Medulla oblongata (tissue), 1 donor: ENCODE data around the gene PCIF1.
"Not testable (repeated sequence)": the region's sequence is repeated elsewhere in the genome, so short reads cannot be mapped to it uniquely, and the experiment has no call there.

Source experiments
- DNase-seq: peaks from one replicate; pipeline ENCODE4 v3.0.0-alpha.2; 2015; ENCODE audit errors: extremely low spot score

The PCIF1 gene

GRCh38 chr20:45967551-45968080, 33.1 kb downstream of the PCIF1 start:
- no peak for DNase-seq

- DNase-seq: no peak
Observed at GRCh38 chr20:45968081-45968671, 33.7 kb downstream of the PCIF1 start.

- no peak for DNase-seq
Observed at GRCh38 chr20:45968801-45969711, 34.6 kb downstream of the PCIF1 start.

- DNase-seq: peak; percentile 78
Observed at GRCh38 chr20:45969712-45970634, 35.5 kb downstream of the PCIF1 start.

- DNase-seq: peak; percentile 26
Observed at GRCh38 chr20:45970646-45971424, 36.4 kb downstream of the PCIF1 start.

GRCh38 chr20:45971425-45971674, 36.9 kb downstream of the PCIF1 start:
- DNase-seq: no peak

GRCh38 chr20:45971675-45972499, 37.4 kb downstream of the PCIF1 start, which contains the start of gene ZNF335:
ZNF335 (minus strand) TSS chr20:45972203; CDS start chr20:45971410, 793 bp downstream.
- DNase-seq: peak; percentile 97

- no peak for DNase-seq
Observed at GRCh38 chr20:45972500-45973183, 38.2 kb downstream of the PCIF1 start.

- peak; percentile 21 for DNase-seq
Observed at GRCh38 chr20:45974896-45975565, 40.5 kb downstream of the PCIF1 start.

- DNase-seq: no peak
Observed at GRCh38 chr20:45975686-45976085, 41.2 kb downstream of the PCIF1 start.

- DNase-seq: no peak
Observed at GRCh38 chr20:45976086-45976485, 41.6 kb downstream of the PCIF1 start.

GRCh38 chr20:45981261-45981660, 46.8 kb downstream of the PCIF1 start:
- DNase-seq: no peak

GRCh38 chr20:45983279-45983743, 48.8 kb downstream of the PCIF1 start:
- no peak for DNase-seq

GRCh38 chr20:45985573-45985972, 51.1 kb downstream of the PCIF1 start:
- DNase-seq: no peak

GRCh38 chr20:45987108-45987780, 52.8 kb downstream of the PCIF1 start:
- DNase-seq: peak; percentile 64

- not testable (repeated sequence) for DNase-seq
Observed at GRCh38 chr20:45988830-45989229, 54.3 kb downstream of the PCIF1 start.

- DNase-seq: no peak
Observed at GRCh38 chr20:45991616-45992015, 57.1 kb downstream of the PCIF1 start.

- no peak for DNase-seq
Observed at GRCh38 chr20:45993197-45993951, 58.9 kb downstream of the PCIF1 start.
